PC-9 (cell line): ENCODE measurements around the gene MPP3.

ENCODE experiments used
- EZH2 ChIP-seq: fragments of 200-600 bp; sonication (generic); IDR thresholded peaks from 2 replicates; pipeline ENCODE4 v1.8.0; 2017; ENCODE audit warnings: antibody characterized with exemption, low read depth
- TF ChIP-seq, protein P1 (sequence below): fragments of 200-600 bp; sonication (generic); conservative IDR thresholded peaks from 2 replicates; pipeline ENCODE4 v1.6.1; 2017; ENCODE audit warnings: mixed run types, antibody characterized with exemption, mild to moderate bottlenecking, moderate library complexity

DNA sequence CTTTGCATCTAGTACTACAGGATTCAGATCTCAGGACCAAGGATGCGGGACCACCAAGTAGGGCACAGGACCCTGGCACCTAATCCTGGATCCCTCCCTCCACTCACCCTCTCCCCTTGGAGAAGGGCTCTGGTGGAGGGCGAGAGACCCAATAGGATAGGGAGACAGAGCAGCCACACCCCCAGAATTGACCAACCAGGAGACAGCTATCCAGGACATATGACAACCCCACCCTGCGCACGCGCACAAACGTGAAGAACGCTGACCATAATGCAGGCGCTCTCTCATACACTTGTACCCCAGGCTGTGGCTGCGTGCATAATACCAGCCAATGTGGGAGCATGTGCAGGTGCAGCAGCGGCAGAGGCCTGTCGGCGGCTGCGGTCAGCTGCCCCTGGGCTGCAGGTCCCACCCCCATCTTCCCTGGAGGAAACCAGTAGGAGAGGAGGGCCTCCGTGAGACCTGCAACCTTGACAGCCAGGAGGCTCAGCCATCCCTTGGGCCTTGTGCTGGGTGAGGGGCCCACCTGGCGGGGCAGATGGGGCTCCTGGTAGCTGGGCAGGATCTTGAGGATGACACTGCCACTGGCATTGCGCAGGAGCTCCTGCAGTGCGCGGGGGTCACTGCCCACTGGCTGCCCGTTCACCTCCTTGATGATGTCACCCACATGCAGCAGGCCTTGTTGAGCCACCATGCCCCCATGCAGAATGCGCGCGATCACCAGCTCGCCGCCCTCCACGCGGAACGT lies 49.0 kb upstream of the MPP3 start:
- TF ChIP-seq, protein P1, sequence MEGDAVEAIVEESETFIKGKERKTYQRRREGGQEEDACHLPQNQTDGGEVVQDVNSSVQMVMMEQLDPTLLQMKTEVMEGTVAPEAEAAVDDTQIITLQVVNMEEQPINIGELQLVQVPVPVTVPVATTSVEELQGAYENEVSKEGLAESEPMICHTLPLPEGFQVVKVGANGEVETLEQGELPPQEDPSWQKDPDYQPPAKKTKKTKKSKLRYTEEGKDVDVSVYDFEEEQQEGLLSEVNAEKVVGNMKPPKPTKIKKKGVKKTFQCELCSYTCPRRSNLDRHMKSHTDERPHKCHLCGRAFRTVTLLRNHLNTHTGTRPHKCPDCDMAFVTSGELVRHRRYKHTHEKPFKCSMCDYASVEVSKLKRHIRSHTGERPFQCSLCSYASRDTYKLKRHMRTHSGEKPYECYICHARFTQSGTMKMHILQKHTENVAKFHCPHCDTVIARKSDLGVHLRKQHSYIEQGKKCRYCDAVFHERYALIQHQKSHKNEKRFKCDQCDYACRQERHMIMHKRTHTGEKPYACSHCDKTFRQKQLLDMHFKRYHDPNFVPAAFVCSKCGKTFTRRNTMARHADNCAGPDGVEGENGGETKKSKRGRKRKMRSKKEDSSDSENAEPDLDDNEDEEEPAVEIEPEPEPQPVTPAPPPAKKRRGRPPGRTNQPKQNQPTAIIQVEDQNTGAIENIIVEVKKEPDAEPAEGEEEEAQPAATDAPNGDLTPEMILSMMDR, result no peak
- TF ChIP-seq EZH2, result no peak
